ENCODE data around the gene MTX1. TPM values are rescaled to one million over a fixed set of nuclear protein-coding genes. Genes with fewer than 3 reads are reported as not detected.
"Not testable (repeated sequence)": the region's sequence is repeated elsewhere in the genome, so short reads cannot be mapped to it uniquely, and the experiment has no call there.

Gene MTX1
- total RNA-seq, 1 experiment from 2014 or later, result 49.5 TPM

DNA sequence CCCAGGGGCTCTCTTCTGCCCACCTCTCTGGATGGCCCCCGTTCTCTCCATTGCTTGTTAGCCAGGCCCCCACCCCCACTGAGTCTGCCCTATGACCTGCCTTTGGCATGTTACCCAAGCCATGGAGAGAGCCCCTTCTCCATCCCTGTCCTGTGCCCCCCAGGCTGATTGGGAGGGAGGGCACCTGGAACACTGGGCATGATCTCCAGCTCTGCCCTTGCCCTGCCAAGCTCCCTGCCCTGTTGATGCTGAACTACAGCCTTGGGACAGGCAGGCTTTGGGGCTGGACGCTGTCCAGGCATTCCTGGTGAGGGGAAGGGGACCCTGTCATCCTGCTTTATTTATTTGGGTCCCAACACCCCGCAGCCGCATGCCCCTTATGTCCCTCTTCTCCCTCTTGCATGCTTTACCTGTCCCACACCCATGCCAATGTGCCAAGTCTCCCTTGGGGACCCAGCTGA, 24.1 kb upstream of the MTX1 start:
- Histone ChIP-seq H2AFZ (ENCODE audit: low read length) (no peak overlapping the region), H3K4me2 (ENCODE audit: low read depth, low read length, poor library complexity, severe bottlenecking) (peak overlapping the region; percentile 72), H4K20me1 (ENCODE audit: insufficient read depth, low read depth, low read length) (no peaks in the 10 kb centered on the region), H3K9me3 (ENCODE audit: low read length) (no peaks in the 10 kb centered on the region), H3K4me3 (ENCODE audit: low read length) (peak overlapping the region; percentile 51), H3K9ac (ENCODE audit: low read length) (peak overlapping the region; percentile 59), H3K27me3 (ENCODE audit: low read length) (no peaks in the 10 kb centered on the region), H3K27ac (ENCODE audit: low read length) (peak overlapping the region; percentile 82), H3K9me2 (replicated peaks; ENCODE audit: insufficient read depth, low read length) (no peaks in the 10 kb centered on the region), H3K79me2 (ENCODE audit: low read length) (no peaks in the 10 kb centered on the region), H3K36me3 (ENCODE audit: insufficient read depth, low read length) (peaks cover 11% of the 10 kb centered on the region), H3K4me1 (ENCODE audit: low read length) (peaks cover 37% of the 10 kb centered on the region)
- no peak for DNase-seq

DNA sequence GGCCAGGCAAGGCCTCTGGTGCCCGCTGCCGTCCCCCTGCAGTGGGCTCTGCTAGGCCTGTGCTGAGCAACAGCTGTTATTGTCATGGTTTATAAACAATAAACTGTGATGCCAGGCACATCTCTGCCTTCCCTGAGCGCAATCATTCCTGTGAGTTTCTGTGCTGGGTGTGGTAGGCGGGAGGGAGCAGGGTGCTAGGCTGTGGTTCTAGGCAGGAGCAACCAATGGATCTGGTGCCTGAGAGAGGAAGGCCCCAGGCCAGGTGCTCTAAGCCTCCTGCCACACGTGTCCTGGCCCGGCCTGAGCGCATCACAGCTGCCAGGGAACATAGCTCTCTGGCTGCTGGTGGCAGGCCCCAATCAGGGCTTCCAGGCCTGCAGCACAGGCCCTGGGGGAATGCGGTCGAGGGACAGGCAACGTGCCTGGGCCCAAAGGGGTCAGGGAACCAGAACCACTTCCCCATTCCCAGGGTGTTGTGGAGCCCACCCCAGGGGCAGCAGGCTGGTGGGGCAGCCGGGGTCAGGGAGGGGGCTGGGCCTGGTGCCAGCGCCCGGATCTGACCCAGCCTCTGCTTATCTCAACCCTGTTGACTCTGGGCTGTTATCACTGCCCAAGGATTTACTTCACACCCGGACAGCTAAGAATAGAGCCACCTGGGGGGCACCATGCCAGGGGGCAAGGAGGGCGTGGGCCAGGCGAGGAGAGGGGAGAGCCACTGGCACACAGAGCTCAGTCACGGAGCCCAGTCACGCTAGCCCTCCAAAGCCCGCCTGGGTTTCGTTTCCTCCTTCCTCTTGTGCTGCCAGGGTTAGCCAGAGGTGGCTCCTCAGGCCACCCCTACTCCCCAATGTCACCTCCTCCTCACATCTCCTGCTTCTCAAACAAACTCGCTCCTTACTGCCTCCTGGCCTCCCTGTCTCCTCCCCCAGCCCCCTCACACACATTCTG, 23.4 kb upstream of the MTX1 start:
- Histone ChIP-seq H3K36me3 (ENCODE audit: insufficient read depth, low read length) (peaks cover 5% of the 10 kb centered on the region; the same call in 1 of the 2 replicates), H3K27ac (ENCODE audit: low read length) (peak overlapping the region; percentile 82), H3K9me3 (ENCODE audit: low read length) (no peaks in the 10 kb centered on the region), H3K79me2 (ENCODE audit: low read length) (no peaks in the 10 kb centered on the region), H3K9me2 (replicated peaks; ENCODE audit: insufficient read depth, low read length) (no peaks in the 10 kb centered on the region), H3K4me3 (ENCODE audit: low read length) (peak overlapping the region; percentile 51), H3K27me3 (ENCODE audit: low read length) (no peaks in the 10 kb centered on the region), H3K4me1 (ENCODE audit: low read length) (peaks cover 37% of the 10 kb centered on the region), H3K4me2 (ENCODE audit: low read depth, low read length, poor library complexity, severe bottlenecking) (peak overlapping the region; percentile 72), H2AFZ (ENCODE audit: low read length) (no peak overlapping the region), H3K9ac (ENCODE audit: low read length) (peak overlapping the region; percentile 59), H4K20me1 (ENCODE audit: insufficient read depth, low read depth, low read length) (no peaks in the 10 kb centered on the region)
- DNase-seq, result peak; percentile 93

DNA sequence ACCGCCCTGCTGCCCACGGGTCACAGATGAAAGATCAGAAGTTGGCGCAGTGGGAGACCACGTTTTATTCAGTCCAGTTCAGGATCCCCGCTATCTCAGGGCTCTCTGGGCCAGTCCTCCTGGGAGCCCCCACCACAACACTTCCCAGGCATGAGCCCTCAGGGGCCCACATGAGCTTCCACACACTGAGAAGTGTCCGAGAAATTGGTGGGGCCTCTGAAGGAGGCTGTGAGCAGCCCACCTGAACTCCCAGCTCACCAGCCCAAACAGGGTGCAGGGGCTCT, 22.8 kb upstream of the MTX1 start:
- Histone ChIP-seq H3K27me3 (ENCODE audit: low read length) (no peaks in the 10 kb centered on the region), H3K9ac (ENCODE audit: low read length) (peak overlapping the region; percentile 48), H3K4me1 (ENCODE audit: low read length) (peaks cover 37% of the 10 kb centered on the region), H3K4me3 (ENCODE audit: low read length) (peak overlapping the region; percentile 51; the same call in 1 of the 2 replicates), H3K27ac (ENCODE audit: low read length) (peak overlapping the region; percentile 82), H3K9me3 (ENCODE audit: low read length) (no peaks in the 10 kb centered on the region), H2AFZ (ENCODE audit: low read length) (no peak overlapping the region), H3K9me2 (replicated peaks; ENCODE audit: insufficient read depth, low read length) (no peaks in the 10 kb centered on the region), H4K20me1 (ENCODE audit: insufficient read depth, low read depth, low read length) (no peaks in the 10 kb centered on the region), H3K4me2 (ENCODE audit: low read depth, low read length, poor library complexity, severe bottlenecking) (peak overlapping the region; percentile 72), H3K36me3 (ENCODE audit: insufficient read depth, low read length) (peaks cover 5% of the 10 kb centered on the region; the same call in 1 of the 2 replicates), H3K79me2 (ENCODE audit: low read length) (no peaks in the 10 kb centered on the region)
- DNase-seq, result no peak

DNA sequence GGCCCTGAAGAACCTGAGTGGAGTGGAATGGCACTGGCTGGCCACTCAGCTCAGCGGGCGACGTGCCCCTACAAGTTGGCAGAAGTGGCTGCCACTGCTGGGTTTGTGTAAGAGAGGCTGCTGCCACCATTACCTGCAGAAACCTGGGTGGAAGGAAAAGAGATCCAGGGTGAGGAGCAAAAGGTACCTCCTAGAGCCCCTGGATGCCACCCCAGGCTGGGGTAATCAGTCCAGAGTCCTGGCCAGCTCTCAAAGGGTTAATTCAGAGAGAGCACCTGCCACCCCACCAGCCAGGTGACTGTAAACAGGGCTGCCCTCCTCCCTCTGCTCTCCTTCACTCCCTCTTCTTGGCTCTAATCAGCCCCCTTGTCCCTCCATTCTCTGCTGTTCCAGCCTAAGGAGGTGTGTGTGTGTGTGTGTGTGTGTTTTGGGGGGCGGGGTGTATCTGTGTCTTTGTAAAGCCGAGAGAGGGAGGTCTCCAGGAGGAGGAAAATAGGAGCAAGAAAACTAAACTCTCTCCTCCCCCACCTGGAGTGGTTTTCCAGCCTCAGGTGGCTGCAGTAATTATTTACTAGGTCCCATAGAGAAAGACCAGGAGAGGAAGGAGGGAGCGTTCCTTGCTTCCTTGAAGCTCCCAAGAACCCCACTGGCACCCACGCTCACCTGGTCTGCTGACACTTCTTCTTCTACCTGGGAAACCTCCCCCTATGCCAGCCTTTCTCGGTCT, 22.3 kb upstream of the MTX1 start:
- Histone ChIP-seq H3K27ac (ENCODE audit: low read length) (peak overlapping the region; percentile 82), H4K20me1 (ENCODE audit: insufficient read depth, low read depth, low read length) (no peaks in the 10 kb centered on the region), H3K4me3 (ENCODE audit: low read length) (peak overlapping the region; percentile 51; the same call in 1 of the 2 replicates), H3K9ac (ENCODE audit: low read length) (peak overlapping the region; percentile 48), H3K4me1 (ENCODE audit: low read length) (peaks cover 37% of the 10 kb centered on the region), H3K9me2 (replicated peaks; ENCODE audit: insufficient read depth, low read length) (no peaks in the 10 kb centered on the region), H3K4me2 (ENCODE audit: low read depth, low read length, poor library complexity, severe bottlenecking) (peak overlapping the region; percentile 72), H2AFZ (ENCODE audit: low read length) (no peak overlapping the region), H3K27me3 (ENCODE audit: low read length) (no peaks in the 10 kb centered on the region), H3K36me3 (ENCODE audit: insufficient read depth, low read length) (peaks cover 5% of the 10 kb centered on the region; the same call in 1 of the 2 replicates), H3K9me3 (ENCODE audit: low read length) (no peaks in the 10 kb centered on the region), H3K79me2 (ENCODE audit: low read length) (no peaks in the 10 kb centered on the region)
- peak; percentile 57 for DNase-seq

DNA sequence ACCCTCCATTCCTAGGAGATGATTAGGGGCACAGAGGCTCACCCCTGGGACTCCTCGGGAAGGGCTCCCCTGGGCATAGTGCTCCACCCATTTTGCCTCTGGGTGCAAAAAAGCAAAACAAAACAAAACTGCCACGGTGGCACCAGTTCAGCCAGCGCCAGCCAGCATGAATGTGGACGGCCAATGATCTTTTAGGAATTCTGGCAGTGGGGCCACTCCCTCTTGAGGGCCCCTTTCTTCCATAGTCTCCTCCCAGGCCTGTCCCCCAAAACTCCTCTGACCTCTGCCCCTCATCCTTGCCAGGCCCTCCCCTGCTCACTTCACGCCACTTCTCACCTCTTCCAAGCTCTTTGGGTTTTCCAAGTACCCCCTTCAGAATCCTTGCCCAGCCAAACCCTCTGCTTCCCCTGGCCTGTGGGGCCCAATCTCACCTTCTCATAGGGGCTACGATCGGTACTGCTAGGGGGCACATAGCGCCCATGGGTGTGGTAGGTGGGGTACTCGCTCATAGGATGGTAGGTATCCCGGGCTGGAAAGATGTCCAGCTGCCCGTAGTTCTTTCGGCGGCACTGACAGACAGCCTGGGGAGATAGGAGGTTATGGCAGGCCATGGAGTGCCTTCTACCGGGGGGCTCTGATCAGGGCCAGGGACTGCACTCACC, 21.6 kb upstream of the MTX1 start:
- Histone ChIP-seq H3K4me3 (ENCODE audit: low read length) (no peak overlapping the region), H3K4me1 (ENCODE audit: low read length) (peaks cover 37% of the 10 kb centered on the region), H3K9ac (ENCODE audit: low read length) (no peak overlapping the region), H3K4me2 (ENCODE audit: low read depth, low read length, poor library complexity, severe bottlenecking) (no peak overlapping the region), H3K36me3 (ENCODE audit: insufficient read depth, low read length) (no peaks in the 10 kb centered on the region; the same call in 1 of the 2 replicates), H3K9me3 (ENCODE audit: low read length) (no peaks in the 10 kb centered on the region), H4K20me1 (ENCODE audit: insufficient read depth, low read depth, low read length) (no peaks in the 10 kb centered on the region), H3K79me2 (ENCODE audit: low read length) (no peaks in the 10 kb centered on the region), H3K27me3 (ENCODE audit: low read length) (no peaks in the 10 kb centered on the region), H3K9me2 (replicated peaks; ENCODE audit: insufficient read depth, low read length) (no peaks in the 10 kb centered on the region), H2AFZ (ENCODE audit: low read length) (no peak overlapping the region), H3K27ac (ENCODE audit: low read length) (no peak overlapping the region)
- DNase-seq, result no peak

DNA sequence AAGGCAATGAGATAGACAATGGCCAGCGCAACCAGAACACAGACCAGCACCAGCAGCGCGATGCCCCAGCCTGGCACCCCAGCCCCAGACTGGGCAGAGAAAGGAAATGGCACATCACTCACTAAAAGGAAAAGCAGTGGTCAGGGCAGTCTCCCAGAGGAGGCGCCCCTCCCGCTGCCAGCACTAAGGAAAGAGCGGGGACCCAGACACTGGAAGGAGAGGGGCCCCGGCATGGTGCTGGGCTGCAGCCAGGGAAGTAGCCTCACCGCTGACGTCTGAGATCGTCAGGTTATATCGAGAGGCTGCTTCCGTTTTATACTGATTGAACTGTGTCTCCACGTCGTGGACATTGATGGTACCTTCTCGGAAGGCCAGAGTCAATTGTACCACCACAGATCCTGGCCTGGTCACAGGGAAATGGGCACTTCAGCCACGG, 21.0 kb upstream of the MTX1 start:
- Histone ChIP-seq H4K20me1 (ENCODE audit: insufficient read depth, low read depth, low read length) (no peaks in the 10 kb centered on the region), H3K4me2 (ENCODE audit: low read depth, low read length, poor library complexity, severe bottlenecking) (no peak overlapping the region), H3K4me3 (ENCODE audit: low read length) (no peak overlapping the region), H3K79me2 (ENCODE audit: low read length) (no peaks in the 10 kb centered on the region), H3K9me3 (ENCODE audit: low read length) (no peaks in the 10 kb centered on the region), H3K9ac (ENCODE audit: low read length) (no peak overlapping the region), H3K36me3 (ENCODE audit: insufficient read depth, low read length) (no peaks in the 10 kb centered on the region; the same call in 1 of the 2 replicates), H3K9me2 (replicated peaks; ENCODE audit: insufficient read depth, low read length) (no peaks in the 10 kb centered on the region), H2AFZ (ENCODE audit: low read length) (no peak overlapping the region), H3K4me1 (ENCODE audit: low read length) (peaks cover 37% of the 10 kb centered on the region), H3K27ac (ENCODE audit: low read length) (no peak overlapping the region), H3K27me3 (ENCODE audit: low read length) (no peaks in the 10 kb centered on the region)
- no peak for DNase-seq

DNA sequence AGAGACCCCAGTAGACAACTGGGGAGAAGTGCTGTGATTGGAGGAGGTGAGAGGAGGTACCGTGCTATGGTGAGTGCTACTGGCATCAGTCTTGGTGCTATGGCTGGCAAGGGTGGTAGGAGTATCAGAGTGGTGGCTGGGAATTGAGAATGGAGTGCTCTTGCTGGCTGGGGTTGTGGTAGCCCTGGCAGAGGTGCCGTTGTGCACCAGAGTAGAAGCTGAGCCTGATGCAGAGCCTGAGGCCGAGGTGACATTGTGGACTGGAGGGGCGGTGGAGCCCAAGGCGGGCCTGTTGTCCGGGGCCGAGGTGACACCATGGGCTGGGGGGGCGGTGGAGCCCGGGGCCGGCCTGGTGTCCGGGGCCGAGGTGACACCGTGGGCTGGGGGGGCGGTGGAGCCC, 20.2 kb upstream of the MTX1 start:
- no peaks in the 10 kb centered on the region for H3K9me2 ChIP-seq (replicated peaks; ENCODE audit: insufficient read depth, low read length)
- H3K27ac ChIP-seq (ENCODE audit: low read length), result no peak overlapping the region
- H3K4me2 ChIP-seq (ENCODE audit: low read depth, low read length, poor library complexity, severe bottlenecking), result no peak overlapping the region
- H3K79me2 ChIP-seq (ENCODE audit: low read length), result no peaks in the 10 kb centered on the region
- H4K20me1 ChIP-seq (ENCODE audit: insufficient read depth, low read depth, low read length), result no peaks in the 10 kb centered on the region
- DNase-seq, result no peak
- no peaks in the 10 kb centered on the region for H3K27me3 ChIP-seq (ENCODE audit: low read length)
- no peaks in the 10 kb centered on the region for H3K9me3 ChIP-seq (ENCODE audit: low read length)
- H3K36me3 ChIP-seq (ENCODE audit: insufficient read depth, low read length), result no peaks in the 10 kb centered on the region; the same call in 1 of the 2 replicates
- H3K9ac ChIP-seq (ENCODE audit: low read length), result no peak overlapping the region
- peaks cover 39% of the 10 kb centered on the region for H3K4me1 ChIP-seq (ENCODE audit: low read length)
- no peak overlapping the region for H2AFZ ChIP-seq (ENCODE audit: low read length)
- H3K4me3 ChIP-seq (ENCODE audit: low read length), result no peak overlapping the region

DNA sequence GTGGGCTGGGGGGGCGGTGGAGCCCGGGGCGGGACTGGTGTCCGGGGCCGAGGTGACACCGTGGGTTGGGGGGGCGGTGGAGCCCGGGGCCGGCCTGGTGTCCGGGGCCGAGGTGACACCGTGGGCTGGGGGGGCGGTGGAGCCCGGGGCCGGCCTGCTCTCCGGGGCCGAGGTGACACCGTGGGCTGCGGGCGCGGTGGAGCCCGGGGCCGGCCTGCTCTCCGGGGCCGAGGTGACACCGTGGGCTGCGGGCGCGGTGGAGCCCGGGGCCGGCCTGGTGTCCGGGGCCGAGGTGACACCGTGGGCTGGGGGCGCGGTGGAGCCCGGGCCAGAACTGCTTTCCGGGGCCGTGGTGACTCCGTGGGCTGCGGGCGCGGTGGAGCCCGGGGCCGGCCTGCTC, 18.6 kb upstream of the MTX1 start:
- peaks cover 36% of the 10 kb centered on the region for H3K4me1 ChIP-seq (ENCODE audit: low read length)
- not testable (repeated sequence) for H3K9me3 ChIP-seq (ENCODE audit: low read length); H3K79me2 ChIP-seq (ENCODE audit: low read length); H3K9ac ChIP-seq (ENCODE audit: low read length); H3K36me3 ChIP-seq (ENCODE audit: insufficient read depth, low read length); H3K27me3 ChIP-seq (ENCODE audit: low read length); H3K27ac ChIP-seq (ENCODE audit: low read length); H2AFZ ChIP-seq (ENCODE audit: low read length); H3K9me2 ChIP-seq (replicated peaks; ENCODE audit: insufficient read depth, low read length); H3K4me2 ChIP-seq (ENCODE audit: low read depth, low read length, poor library complexity, severe bottlenecking); H3K4me3 ChIP-seq (ENCODE audit: low read length); H4K20me1 ChIP-seq (ENCODE audit: insufficient read depth, low read depth, low read length); DNase-seq

Data from Karpas-422 (cell line).